GM19240 (cell line): ENCODE measurements around the gene GRB10.
"Not testable (repeated sequence)": the region's sequence is repeated elsewhere in the genome, so short reads cannot be mapped to it uniquely, and the experiment has no call there.

Source experiments
- DNase-seq: peaks from one replicate; pipeline ENCODE4 v3.0.0; 2011; ENCODE audit warnings: low spot score; ENCODE audit not compliant: insufficient read length

GRB10 gene

GRCh38 chr7:50556247-50556991 lies 226.3 kb downstream of the GRB10 start:
- no peak for DNase-seq

- DNase-seq = no peak
These were observed 227.0 kb downstream of the GRB10 start for GRCh38 chr7:50555594-50556140.

GRCh38 chr7:50554431-50555322 lies 228.0 kb downstream of the GRB10 start:
- no peak for DNase-seq

GRCh38 chr7:50553973-50554372 lies 228.7 kb downstream of the GRB10 start:
- DNase-seq = no peak

GRCh38 chr7:50552921-50553320 lies 229.8 kb downstream of the GRB10 start:
- DNase-seq = no peak

- no peak for DNase-seq
These were observed 230.6 kb downstream of the GRB10 start for GRCh38 chr7:50552139-50552538.

- not testable (repeated sequence) for DNase-seq
These were observed 237.1 kb downstream of the GRB10 start for GRCh38 chr7:50545613-50546012.

GRCh38 chr7:50544992-50545391 lies 237.7 kb downstream of the GRB10 start:
- no peak for DNase-seq

GRCh38 chr7:50543776-50544442 lies 238.8 kb downstream of the GRB10 start:
- DNase-seq = no peak

- DNase-seq = no peak
These were observed 240.6 kb downstream of the GRB10 start for GRCh38 chr7:50542132-50542531.

- DNase-seq = no peak
These were observed 241.7 kb downstream of the GRB10 start for GRCh38 chr7:50540785-50541579.
